T-helper 17 cell (primary cell): ENCODE measurements around the gene HOXD3. TPM values are rescaled to one million over a fixed set of nuclear protein-coding genes. Genes with fewer than 3 reads are reported as not detected.

Experiments used
- ATAC-seq: fragments of 150-1000 bp; cut with Tn5 transposase; 2 replicates; pipeline ENCODE4 v1.10.0; 2021; ENCODE audit warnings: mild to moderate bottlenecking, moderate library complexity
- DNase-seq, 3 donors: peaks; one replicate each; pipeline versions ENCODE4 v3.0.0 to v3.0.0-alpha.2; 2020 to 2021
- H3K9me3 ChIP-seq: one replicate; pipeline ENCODE4 v1.7.0; 2013; ENCODE audit warnings: low read length, mild to moderate bottlenecking; ENCODE audit not compliant: control insufficient read depth, poor library complexity, severe bottlenecking
- H3K27ac Mint-ChIP-seq: one replicate; pipeline ENCODE4 v1.8.0; 2022; ENCODE audit warnings: mild to moderate bottlenecking, moderate library complexity, mixed read lengths
- H3K27me3 Mint-ChIP-seq: one replicate; pipeline ENCODE4 v1.8.0; 2022; ENCODE audit warnings: mixed read lengths
- H3K36me3 Mint-ChIP-seq: one replicate; pipeline ENCODE4 v1.8.0; 2022; ENCODE audit warnings: low read depth, mixed read lengths
- H3K4me1 Mint-ChIP-seq: one replicate; pipeline ENCODE4 v1.8.0; 2022; ENCODE audit warnings: mild to moderate bottlenecking, mixed read lengths
- H3K4me3 Mint-ChIP-seq: one replicate; pipeline ENCODE4 v1.8.0; 2022; ENCODE audit warnings: mild to moderate bottlenecking, moderate library complexity, mixed read lengths
- total RNA-seq, 4 donors: library from RNA in 2 of 4; stranded (reverse) in 2 of 4; gene quantifications; one replicate each; pipeline ENCODE4 v1.2.3 and lab custom pipeline; 2022 to 2026

Gene HOXD3
- total RNA-seq, 2 donors from 2014 or later = not detected

GRCh38 chr2:176132205-176133171, 24.6 kb upstream of the HOXD3 start:
- peak overlapping the region; percentile 89 for H3K27ac Mint-ChIP-seq

GRCh38 chr2:176133389-176133788, 23.7 kb upstream of the HOXD3 start:
- peaks cover 8% of the 10 kb centered on the region for H3K36me3 Mint-ChIP-seq
- H3K9me3 ChIP-seq = peaks cover 4% of the 10 kb centered on the region
- H3K27ac Mint-ChIP-seq = no peak overlapping the region
- no peak for DNase-seq
- H3K4me1 Mint-ChIP-seq = peaks cover 13% of the 10 kb centered on the region
- H3K4me3 Mint-ChIP-seq = no peak overlapping the region
- no peak for ATAC-seq
- peaks cover 76% of the 10 kb centered on the region for H3K27me3 Mint-ChIP-seq

More at GRCh38 chr2:176132205-176133171, 24.6 kb upstream of the HOXD3 start:
- Mint-ChIP-seq H3K4me1 (peaks cover 13% of the 10 kb centered on the region), H3K4me3 (peak overlapping the region; percentile 68), H3K36me3 (peaks cover 7% of the 10 kb centered on the region), H3K27me3 (peaks cover 76% of the 10 kb centered on the region)
- no peaks in the 10 kb centered on the region for H3K9me3 ChIP-seq
- ATAC-seq (no peak), DNase-seq (no peak)

- H3K4me1 Mint-ChIP-seq = peaks cover 10% of the 10 kb centered on the region
- peaks cover 6% of the 10 kb centered on the region for H3K36me3 Mint-ChIP-seq
- no peak overlapping the region for H3K27ac Mint-ChIP-seq
- no peak for ATAC-seq
- H3K9me3 ChIP-seq = peaks cover 4% of the 10 kb centered on the region
- peaks cover 77% of the 10 kb centered on the region for H3K27me3 Mint-ChIP-seq
- no peak for DNase-seq
- no peak overlapping the region for H3K4me3 Mint-ChIP-seq
Observed at GRCh38 chr2:176134035-176134434, 23.1 kb upstream of the HOXD3 start.

- peaks cover 79% of the 10 kb centered on the region for H3K27me3 Mint-ChIP-seq
- no peak overlapping the region for H3K27ac Mint-ChIP-seq
- H3K36me3 Mint-ChIP-seq = peaks cover 6% of the 10 kb centered on the region
- H3K9me3 ChIP-seq = peaks cover 4% of the 10 kb centered on the region
- H3K4me3 Mint-ChIP-seq = no peak overlapping the region
- peaks cover 10% of the 10 kb centered on the region for H3K4me1 Mint-ChIP-seq
- ATAC-seq (no peak), DNase-seq (no peak)
Observed at GRCh38 chr2:176135035-176135440, 22.1 kb upstream of the HOXD3 start.

DNA sequence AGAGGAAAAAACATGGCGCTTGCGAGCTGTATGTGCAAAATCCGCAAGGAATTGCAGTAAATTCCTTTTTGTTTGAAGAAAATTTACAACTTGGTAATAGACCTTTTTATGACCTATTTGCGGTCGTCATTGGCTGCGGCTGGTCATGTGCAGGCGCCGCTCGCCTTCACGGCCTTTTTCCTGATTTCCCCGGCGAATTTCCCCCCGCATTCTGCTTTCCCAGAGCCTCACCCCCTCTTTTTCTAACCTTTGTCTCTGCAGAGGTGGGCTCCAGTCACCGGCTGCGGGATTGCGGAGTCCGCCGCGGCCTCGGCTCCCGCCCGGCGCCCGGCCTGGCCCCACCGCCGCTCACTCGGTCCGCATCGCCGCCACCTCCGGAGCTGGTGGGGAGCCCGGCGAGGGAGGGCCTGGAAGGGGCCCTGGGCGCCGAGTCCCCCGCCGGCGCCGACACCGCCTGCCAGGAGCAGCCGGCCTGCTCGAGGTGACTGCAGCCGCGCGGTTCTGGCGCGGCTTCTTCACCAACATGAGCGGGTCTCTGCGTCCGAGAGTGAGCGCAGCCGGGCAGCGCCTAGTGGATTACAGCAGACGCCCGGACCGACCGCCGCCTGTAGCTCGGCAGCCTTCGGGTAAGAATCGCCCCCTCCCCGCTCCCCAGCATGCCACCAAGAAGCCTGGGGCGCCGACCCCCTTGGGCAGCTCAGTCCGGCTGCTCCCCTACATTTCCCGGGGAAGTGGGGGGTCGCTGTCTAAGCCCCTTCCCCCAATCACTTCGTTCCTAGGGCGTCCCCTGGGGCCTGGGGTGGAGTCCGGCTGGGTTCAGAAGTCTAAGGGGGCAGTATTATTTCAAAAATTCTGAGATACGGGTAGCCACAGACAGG, 20.5 kb upstream of the HOXD3 start:
- no peak for DNase-seq
- no peak overlapping the region for H3K4me3 Mint-ChIP-seq

GRCh38 chr2:176137252-176137580, 19.9 kb upstream of the HOXD3 start:
- H3K27ac Mint-ChIP-seq = no peak overlapping the region

More for the DNA sequence above, 20.5 kb upstream of the HOXD3 start:
- Mint-ChIP-seq H3K4me1 (peaks cover 13% of the 10 kb centered on the region), H3K27me3 (peaks cover 77% of the 10 kb centered on the region), H3K36me3 (peaks cover 6% of the 10 kb centered on the region), H3K27ac (no peak overlapping the region)
- ATAC-seq = no peak
- peaks cover 4% of the 10 kb centered on the region for H3K9me3 ChIP-seq

GRCh38 chr2:176137906-176138305, 19.2 kb upstream of the HOXD3 start:
- H3K9me3 ChIP-seq = peaks cover 4% of the 10 kb centered on the region
- ATAC-seq (no peak), DNase-seq (no peak)
- Mint-ChIP-seq H3K4me3 (no peak overlapping the region), H3K4me1 (peaks cover 8% of the 10 kb centered on the region), H3K36me3 (peaks cover 7% of the 10 kb centered on the region), H3K27me3 (peaks cover 83% of the 10 kb centered on the region), H3K27ac (no peak overlapping the region)

More at GRCh38 chr2:176137252-176137580, 19.9 kb upstream of the HOXD3 start:
- H3K4me1 Mint-ChIP-seq = peaks cover 12% of the 10 kb centered on the region
- peaks cover 83% of the 10 kb centered on the region for H3K27me3 Mint-ChIP-seq
- DNase-seq (no peak), ATAC-seq (no peak)
- H3K9me3 ChIP-seq = peaks cover 4% of the 10 kb centered on the region
- peaks cover 6% of the 10 kb centered on the region for H3K36me3 Mint-ChIP-seq
- H3K4me3 Mint-ChIP-seq = no peak overlapping the region

- DNase-seq (no peak), ATAC-seq (no peak)
- peaks cover 8% of the 10 kb centered on the region for H3K4me1 Mint-ChIP-seq
- H3K4me3 Mint-ChIP-seq = no peak overlapping the region
- peaks cover 9% of the 10 kb centered on the region for H3K36me3 Mint-ChIP-seq
- peaks cover 4% of the 10 kb centered on the region for H3K9me3 ChIP-seq
- H3K27ac Mint-ChIP-seq = no peak overlapping the region
- H3K27me3 Mint-ChIP-seq = peaks cover 83% of the 10 kb centered on the region
Observed at GRCh38 chr2:176138526-176138922, 18.6 kb upstream of the HOXD3 start.

DNA sequence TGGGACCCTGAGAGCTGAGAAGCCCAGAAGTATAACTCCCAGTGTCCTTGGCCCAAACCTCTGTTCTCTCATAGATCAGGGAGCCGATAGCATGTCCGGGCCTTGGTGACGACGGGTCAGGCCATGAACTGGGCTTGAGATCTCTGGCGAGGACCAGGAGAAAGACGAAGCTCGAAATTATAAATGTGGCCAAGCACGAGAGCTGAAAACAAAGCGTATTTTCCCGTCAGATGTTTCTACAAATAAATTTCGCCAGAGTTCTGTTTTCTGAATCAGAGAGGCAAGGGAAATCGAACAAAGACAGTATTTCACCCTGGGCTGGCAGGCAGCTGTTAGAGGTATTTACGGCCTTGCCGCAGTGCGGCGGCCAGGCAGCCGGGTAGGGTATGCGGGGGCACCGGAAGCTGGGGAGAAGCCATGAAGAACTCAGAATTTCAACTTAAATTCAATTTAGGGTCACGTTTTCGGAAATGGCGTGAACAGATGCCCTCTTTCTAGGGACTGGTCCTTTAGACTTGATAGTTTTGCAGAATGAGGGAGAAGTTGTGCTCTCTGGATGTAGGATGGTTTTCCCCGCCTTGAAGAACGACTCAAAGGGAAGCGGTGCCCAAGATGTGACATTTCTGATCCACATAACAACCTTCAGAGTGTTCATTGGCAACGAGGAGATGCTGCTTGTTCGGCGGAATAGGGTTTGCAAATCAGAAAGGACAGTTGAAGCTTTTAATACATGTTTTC, 18.0 kb upstream of the HOXD3 start:
- Mint-ChIP-seq H3K27ac (no peak overlapping the region), H3K4me3 (no peak overlapping the region), H3K36me3 (peaks cover 10% of the 10 kb centered on the region), H3K4me1 (peaks cover 8% of the 10 kb centered on the region), H3K27me3 (peaks cover 83% of the 10 kb centered on the region)
- no peak for DNase-seq
- no peak for ATAC-seq
- H3K9me3 ChIP-seq = peaks cover 4% of the 10 kb centered on the region

- ATAC-seq = no peak
- H3K4me1 Mint-ChIP-seq = peaks cover 8% of the 10 kb centered on the region
- DNase-seq = no peak
- peaks cover 4% of the 10 kb centered on the region for H3K9me3 ChIP-seq
- H3K27me3 Mint-ChIP-seq = peaks cover 83% of the 10 kb centered on the region
- peak overlapping the region; percentile 24 for H3K27ac Mint-ChIP-seq
- peaks cover 11% of the 10 kb centered on the region for H3K36me3 Mint-ChIP-seq
- H3K4me3 Mint-ChIP-seq = no peak overlapping the region
Observed at GRCh38 chr2:176139661-176140512, 17.2 kb upstream of the HOXD3 start.

- H3K9me3 ChIP-seq = peaks cover 4% of the 10 kb centered on the region
- ATAC-seq (peak; percentile 84), DNase-seq (peak; percentile 30 to 48 (median 34))
- H3K27me3 Mint-ChIP-seq = peaks cover 83% of the 10 kb centered on the region
- H3K36me3 Mint-ChIP-seq = peaks cover 9% of the 10 kb centered on the region
- H3K27ac Mint-ChIP-seq = peak overlapping the region; percentile 24
- peak overlapping the region; percentile 57 for H3K4me3 Mint-ChIP-seq
- peaks cover 8% of the 10 kb centered on the region for H3K4me1 Mint-ChIP-seq
Observed at GRCh38 chr2:176140513-176141317, 16.4 kb upstream of the HOXD3 start.
